ENCODE results near the gene TIMM50. TPM values are rescaled to one million over a fixed set of nuclear protein-coding genes. Genes with fewer than 3 reads are reported as not detected.

Gene TIMM50
- total and polyA plus RNA-seq, 2 of the 13 experiments (the other 11 are each of a cell fraction or from before 2014, with no cell fraction given) = 91.1 to 92.5 TPM

GRCh38 chr19:39480337-39481228, at the start of gene TIMM50 (continued):
- peak; percentile 44; the same call in 1 of the 2 replicates for TF ChIP-seq ZHX2 (IDR thresholded peaks at IDR 0.05; ENCODE audit: low read depth)
- no peak for TF ChIP-seq ZHX2 (CRISPR knock-in tag; IDR thresholded peaks at IDR 0.05; ENCODE audit: borderline replicate concordance)
- TF ChIP-seq RORA (CRISPR knock-in tag; IDR thresholded peaks at IDR 0.05) = no peak
- TF ChIP-seq ZNF12 (CRISPR knock-in tag; IDR thresholded peaks at IDR 0.05) = peak; percentile 45; the same call in 1 of the 2 replicates
- peak; percentile 68 for TF ChIP-seq ATF3 (CRISPR knock-in tag; IDR thresholded peaks at IDR 0.05)
- no peak for TF ChIP-seq HOXD1 (CRISPR knock-in tag; IDR thresholded peaks at IDR 0.05)
- peak; percentile 82 for TF ChIP-seq CBFB (CRISPR knock-in tag; IDR thresholded peaks at IDR 0.05)
- TF ChIP-seq JUNB (CRISPR knock-in tag; IDR thresholded peaks at IDR 0.05; ENCODE audit: borderline replicate concordance) = no peak
- TF ChIP-seq ZNF577 (CRISPR knock-in tag; IDR thresholded peaks at IDR 0.05; ENCODE audit: borderline replicate concordance, low read depth) = no peak
- TF ChIP-seq ZNF589 (CRISPR knock-in tag; conservative IDR thresholded peaks at IDR 0.05) = no peak
- peak; percentile 85 for TF ChIP-seq ZBTB7A (CRISPR knock-in tag; IDR thresholded peaks at IDR 0.05)
- no peak for TF ChIP-seq ZNF512B (CRISPR knock-in tag; IDR thresholded peaks at IDR 0.05; ENCODE audit: borderline replicate concordance)
- no peak for TF ChIP-seq HHEX (CRISPR knock-in tag; IDR thresholded peaks at IDR 0.05)
- TF ChIP-seq XBP1 (CRISPR knock-in tag; IDR thresholded peaks at IDR 0.05) = no peak
- TF ChIP-seq ZNF782 (CRISPR knock-in tag; IDR thresholded peaks at IDR 0.05; ENCODE audit: borderline replicate concordance) = no peak
- TF ChIP-seq PAX8 (CRISPR knock-in tag; IDR thresholded peaks at IDR 0.05; ENCODE audit: borderline replicate concordance) = 0 out of 2 replicates have a peak, but pooled peaks have one; percentile 53
- peak; percentile 78 for TF ChIP-seq DR1 (CRISPR knock-in tag; IDR thresholded peaks at IDR 0.05)
- TF ChIP-seq NFKB2 (CRISPR knock-in tag; IDR thresholded peaks at IDR 0.05; ENCODE audit: borderline replicate concordance) = peak; percentile 22; the same call in 1 of the 2 replicates

Measured in HepG2 (cell line).